Lower leg skin (tissue), 3 donors: ENCODE data around the gene VN1R5.
"Not testable (repeated sequence)": the region's sequence is repeated elsewhere in the genome, so short reads cannot be mapped to it uniquely, and the experiment has no call there.

ENCODE experiments used
- POLR2A ChIP-seq, 2 donors: fragments of 450-650 bp; IDR thresholded peaks; one replicate each; pipeline ENCODE4 v1.6.1; 2016 to 2017; ENCODE audit warnings: antibody characterized with exemption in 2 of 2, mild to moderate bottlenecking in 1 of 2, moderate library complexity in 1 of 2
- TF ChIP-seq, protein P1 (sequence below), 3 donors: fragments of 450-650 bp; IDR thresholded peaks; one replicate each; pipeline ENCODE4 v1.5.1; 2016; ENCODE audit warnings: antibody characterized with exemption in 3 of 3, mild to moderate bottlenecking in 3 of 3, moderate library complexity in 2 of 3

DNA sequence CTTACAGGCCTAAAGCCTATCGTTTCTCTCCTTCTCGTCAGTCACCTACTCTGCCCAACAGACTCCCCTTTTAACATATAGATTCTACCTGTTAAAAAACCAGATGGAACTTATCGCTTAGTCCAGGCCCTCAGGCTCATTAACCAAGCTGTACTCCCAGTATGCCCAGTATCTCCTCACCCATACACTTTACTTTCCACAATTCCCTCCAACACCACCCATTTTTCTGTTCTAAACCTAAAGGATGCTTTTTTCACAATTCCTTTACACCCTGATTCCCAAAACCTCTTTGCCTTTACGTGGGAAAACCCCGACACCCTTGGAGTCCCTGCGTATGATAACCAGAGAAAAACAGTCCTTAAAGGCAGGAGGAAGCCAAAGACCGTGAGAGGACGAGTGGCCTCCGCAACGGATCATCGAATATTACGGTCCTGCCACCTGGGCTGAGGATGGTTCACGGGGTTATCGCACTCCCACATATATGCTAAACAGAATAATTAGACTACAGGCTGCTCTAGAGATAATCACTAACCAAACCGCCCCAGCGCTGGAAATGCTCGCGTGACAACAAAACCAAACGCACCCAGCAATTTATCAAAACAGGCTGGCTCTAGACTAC, 33.5 kb downstream of the VN1R5 start:
- TF ChIP-seq, protein P1, sequence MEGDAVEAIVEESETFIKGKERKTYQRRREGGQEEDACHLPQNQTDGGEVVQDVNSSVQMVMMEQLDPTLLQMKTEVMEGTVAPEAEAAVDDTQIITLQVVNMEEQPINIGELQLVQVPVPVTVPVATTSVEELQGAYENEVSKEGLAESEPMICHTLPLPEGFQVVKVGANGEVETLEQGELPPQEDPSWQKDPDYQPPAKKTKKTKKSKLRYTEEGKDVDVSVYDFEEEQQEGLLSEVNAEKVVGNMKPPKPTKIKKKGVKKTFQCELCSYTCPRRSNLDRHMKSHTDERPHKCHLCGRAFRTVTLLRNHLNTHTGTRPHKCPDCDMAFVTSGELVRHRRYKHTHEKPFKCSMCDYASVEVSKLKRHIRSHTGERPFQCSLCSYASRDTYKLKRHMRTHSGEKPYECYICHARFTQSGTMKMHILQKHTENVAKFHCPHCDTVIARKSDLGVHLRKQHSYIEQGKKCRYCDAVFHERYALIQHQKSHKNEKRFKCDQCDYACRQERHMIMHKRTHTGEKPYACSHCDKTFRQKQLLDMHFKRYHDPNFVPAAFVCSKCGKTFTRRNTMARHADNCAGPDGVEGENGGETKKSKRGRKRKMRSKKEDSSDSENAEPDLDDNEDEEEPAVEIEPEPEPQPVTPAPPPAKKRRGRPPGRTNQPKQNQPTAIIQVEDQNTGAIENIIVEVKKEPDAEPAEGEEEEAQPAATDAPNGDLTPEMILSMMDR (IDR thresholded peaks at IDR 0.05) = not testable (repeated sequence)
- not testable (repeated sequence) for TF ChIP-seq POLR2A (IDR thresholded peaks at IDR 0.05)
